ENCODE results near the gene TMEM106C.
"Not testable (repeated sequence)": the region's sequence is repeated elsewhere in the genome, so short reads cannot be mapped to it uniquely, and the experiment has no call there.

Gene TMEM106C

GRCh38 chr12:47949441-47950341 is 13.7 kb upstream of the TMEM106C start:
- peak; percentile 37 for DNase-seq

DNA sequence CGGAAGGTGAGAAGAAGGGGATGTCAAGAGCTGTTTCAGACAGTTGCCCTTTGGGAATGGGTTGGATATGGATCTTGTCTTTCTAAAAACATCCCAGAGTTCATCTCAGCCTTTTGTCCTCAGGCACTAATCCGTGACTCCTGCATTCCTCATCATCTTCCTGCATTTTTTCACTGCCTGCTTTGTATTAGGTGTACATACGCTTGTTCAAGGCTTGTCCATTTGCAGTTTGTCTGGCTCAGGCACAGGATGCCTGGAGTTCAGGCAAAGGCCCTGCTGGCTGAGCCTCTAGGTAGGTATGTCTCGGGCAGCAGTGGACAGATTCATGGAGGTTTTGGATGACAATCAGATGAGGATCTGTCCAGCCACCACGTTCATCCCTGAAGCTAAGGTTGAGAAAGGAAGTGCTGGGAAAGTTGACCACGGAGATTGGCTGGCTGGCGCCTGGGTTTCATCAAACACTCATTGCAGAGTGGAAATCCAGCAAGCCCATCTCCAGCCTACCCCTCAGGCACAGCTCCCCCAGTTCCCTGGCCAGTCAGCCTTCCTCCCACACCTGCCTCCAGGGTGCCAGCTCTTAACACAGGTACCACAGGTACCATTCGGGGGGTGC is 12.4 kb upstream of the TMEM106C start:
- no peak for DNase-seq

DNA sequence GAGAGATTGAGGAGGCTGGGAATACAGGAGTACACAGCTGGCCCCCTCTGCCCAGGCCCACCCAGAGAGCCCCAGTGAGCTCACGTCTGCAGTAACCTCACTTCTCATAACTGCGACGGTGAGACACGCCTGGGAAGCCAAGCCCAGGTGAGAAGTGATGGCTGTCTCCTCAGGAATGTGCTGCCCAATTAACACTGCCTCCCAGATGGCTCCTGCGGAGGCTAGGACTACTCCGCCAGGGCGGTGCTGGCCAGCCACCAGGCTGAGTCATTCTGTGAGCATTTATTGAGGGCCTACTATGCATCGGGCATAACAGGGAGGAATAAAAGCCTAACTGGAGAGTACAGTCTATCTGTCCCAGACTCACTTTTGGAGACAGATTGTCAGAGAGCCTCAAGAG is 9.3 kb upstream of the TMEM106C start:
- no peak for DNase-seq

GRCh38 chr12:47954467-47955045 is 8.8 kb upstream of the TMEM106C start:
- no peak for DNase-seq

DNA sequence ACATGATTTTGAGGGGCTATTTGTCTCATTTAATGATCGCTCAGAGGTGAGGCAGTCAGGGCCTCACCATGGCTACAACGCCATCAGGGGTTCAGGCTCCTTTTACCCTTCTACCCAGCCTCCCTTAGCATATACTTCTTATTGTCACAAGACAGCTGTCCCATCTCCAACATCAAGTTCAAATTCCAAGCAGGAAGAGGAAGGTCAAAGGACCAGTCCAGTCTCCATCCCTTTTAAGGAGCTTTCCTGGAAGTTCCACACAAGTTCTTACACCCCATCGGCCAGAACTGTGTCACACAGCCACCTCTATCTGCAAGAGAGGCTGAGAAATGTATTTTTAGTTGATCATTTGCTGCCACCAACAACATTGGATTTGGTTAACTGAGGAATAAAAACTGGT is 8.3 kb upstream of the TMEM106C start:
- no peak for DNase-seq

- not testable (repeated sequence) for DNase-seq
Measured at GRCh38 chr12:47957671-47958070, 5.7 kb upstream of the TMEM106C start.

- DNase-seq: no peak
Measured at GRCh38 chr12:47962198-47962597, 1.2 kb upstream of the TMEM106C start.

- peak; percentile 5 for DNase-seq
Measured at GRCh38 chr12:47964106-47964728, 821 bp downstream of the TMEM106C start.

DNA sequence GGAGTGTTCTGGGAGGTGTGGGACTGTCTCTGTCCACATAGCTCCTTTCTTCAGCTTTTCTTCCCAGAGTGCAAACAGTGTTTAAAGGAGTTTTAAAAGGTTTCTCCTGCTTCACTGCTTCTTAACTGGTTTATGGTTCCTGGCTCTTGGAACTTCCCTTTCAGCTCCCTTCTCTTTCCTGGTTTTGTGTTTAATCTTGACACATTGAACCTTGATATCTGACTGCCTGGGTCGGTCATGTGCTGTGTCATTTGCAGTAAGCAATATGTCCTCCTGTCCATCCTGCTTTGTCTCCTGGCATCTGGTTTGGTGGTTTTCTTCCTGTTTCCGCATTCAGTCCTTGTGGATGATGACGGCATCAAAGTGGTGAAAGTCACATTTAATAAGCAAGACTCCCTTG is 2.2 kb downstream of the TMEM106C start:
- no peak for DNase-seq

DNA sequence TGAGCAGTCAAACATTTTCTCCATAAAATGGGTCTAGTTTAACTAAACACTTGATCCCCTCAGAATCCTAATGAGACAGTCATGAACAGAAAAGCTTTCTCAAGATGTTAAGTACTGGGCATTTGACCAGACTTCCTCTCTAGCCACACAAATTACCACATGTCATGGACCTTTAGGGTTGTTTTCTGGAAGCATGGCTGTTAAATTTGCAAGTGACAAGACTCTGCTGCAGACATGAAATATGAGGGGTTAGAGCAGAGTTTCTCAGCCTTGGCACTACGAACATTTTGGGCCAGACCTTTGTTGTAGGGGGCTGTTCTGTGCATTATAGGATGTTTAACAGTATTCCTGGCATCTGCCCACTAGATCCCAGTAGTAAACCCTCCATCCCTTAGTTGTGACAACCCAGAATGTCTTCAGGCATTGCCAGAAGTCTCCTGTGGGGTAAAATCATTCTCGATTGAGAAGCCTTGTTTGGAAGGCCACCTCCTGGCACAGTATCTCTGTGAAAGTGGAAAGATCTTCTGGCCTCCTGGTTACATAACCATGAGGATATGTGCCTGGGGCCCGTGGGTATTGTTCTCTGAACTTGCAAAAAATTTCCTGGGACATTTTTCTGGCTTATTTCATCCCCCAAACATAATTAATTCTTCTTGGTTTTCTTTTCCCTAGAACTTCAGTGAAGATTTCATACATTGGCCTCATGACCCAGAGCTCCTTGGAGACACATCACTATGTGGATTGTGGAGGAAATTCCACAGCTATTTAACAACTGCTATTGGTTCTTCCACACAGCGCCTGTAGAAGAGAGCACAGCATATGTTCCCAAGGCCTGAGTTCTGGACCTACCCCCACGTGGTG is 4.3 kb downstream of the TMEM106C start:
- DNase-seq: no peak

GRCh38 chr12:47969845-47970244 is 6.4 kb downstream of the TMEM106C start:
- no peak for DNase-seq

GRCh38 chr12:47970843-47971242 is 7.4 kb downstream of the TMEM106C start:
- DNase-seq: no peak

DNA sequence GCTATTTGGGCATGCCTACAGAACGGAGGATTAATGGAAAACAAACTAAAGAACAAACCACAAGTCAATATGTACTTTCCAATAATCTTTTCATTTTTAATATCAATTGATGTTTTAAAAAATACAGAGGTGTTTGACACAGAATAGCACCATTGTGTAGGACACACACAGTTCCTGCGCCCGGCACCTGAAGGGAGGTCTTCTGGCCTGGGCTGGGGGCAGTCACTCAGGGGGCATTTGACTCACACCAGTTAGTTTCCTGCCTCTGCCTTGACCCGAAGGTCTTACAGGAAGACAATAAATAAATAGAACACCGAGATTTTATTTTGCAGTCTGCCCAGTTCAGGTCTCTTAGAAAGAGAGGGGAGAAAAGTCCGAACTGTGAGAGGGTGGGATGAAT is 9.5 kb downstream of the TMEM106C start:
- no peak for DNase-seq

DNA sequence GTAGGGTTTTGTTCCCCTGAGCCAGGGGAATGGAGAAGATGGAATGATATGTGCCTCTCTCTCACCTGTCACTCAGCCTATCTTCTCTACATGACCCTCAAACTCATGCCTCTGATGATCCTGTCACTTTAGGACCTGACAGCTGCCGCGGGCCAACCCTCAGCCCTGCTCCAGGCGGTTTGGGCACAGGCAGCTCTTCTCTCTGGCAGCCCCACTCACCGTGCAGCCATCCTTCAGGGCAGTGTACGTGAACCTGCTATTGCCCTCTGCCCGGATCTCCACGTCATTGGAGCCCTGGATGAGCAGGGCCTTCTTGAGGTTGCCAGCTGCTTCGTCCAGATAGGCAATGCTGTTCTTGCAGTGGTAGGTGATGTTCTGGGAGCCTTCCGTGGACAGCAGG is 10.5 kb downstream of the TMEM106C start:
- no peak for DNase-seq

DNA sequence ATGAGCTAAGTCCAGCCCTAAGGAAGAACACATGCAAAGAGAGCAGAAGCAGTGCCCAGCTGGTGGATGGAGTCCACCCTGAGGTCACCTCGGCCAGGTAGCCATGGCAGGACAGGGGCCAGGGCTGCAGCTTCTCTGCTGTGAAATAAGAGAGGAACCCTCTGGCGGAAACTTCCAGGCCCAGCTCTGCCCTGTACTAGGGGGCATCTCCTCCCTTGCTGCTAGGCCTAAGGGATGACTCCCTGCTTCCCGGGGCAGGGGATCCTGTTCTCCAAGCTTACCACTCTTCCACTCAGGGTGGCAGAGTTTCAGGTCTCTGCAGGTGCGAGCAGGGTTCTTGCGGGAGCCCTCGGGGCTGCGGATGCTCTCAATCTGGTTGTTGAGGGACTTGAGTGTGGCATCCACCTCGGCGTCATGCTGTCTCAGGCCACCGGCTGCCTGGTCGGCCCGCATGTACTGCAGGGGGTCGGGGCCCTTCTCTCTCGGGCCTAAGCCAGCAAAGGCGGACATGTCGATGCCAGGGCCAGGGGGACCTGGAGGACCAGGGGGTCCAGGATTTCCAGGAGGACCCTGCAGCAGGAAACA is 11.7 kb downstream of the TMEM106C start:
- DNase-seq: no peak

DNA sequence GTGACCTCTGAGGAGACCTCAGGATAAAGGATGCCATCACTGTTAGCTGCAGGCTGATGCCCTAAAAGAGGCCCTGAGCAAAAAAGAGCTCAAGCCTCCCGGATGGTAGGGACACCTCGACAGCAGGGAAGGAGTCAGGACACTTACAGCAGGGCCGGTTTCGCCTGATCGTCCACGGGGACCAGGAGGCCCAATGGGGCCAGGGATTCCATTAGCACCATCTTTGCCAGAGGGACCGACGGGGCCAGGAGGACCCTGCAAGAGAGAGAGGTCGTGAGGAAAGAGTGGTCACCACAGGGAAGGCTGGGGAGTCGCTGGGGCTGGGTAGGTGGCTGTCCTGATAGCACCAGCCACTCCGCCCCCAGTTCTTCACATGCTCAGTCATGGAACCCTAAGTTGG is 12.4 kb downstream of the TMEM106C start:
- no peak for DNase-seq

DNA sequence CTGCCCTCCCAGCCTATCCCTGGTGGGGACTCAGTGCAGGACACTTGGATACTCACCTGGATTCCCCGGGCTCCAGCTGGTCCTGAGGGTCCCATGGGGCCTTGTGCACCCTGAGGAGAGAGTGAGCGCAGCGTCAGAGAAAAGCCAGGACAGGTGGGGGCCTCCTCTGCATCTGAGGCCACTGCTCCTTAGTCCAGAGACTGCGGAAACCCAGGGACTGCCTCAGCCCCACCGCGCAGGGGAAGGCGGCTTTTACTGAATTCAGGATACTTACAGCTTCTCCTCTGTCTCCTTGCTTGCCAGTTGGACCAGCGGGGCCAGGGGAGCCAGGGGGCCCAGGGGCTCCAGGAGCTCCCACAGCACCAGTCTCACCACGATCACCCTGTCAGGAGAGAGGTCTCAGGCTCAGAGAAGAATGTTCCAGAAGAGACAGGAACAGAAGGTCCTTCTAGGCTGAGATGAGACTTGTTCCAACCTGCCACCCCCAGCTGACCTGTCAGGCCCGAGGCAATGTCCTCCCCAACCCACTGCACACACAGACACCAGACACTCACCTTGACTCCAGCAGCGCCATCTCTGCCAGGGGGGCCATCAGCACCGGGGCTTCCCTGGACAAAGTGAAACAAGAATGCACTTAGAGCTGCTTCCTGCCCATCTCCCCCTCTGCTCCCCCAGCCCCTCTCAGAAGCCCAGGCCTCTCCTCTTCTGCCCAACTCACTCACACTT is 13.8 kb downstream of the TMEM106C start:
- no peak for DNase-seq

DNA sequence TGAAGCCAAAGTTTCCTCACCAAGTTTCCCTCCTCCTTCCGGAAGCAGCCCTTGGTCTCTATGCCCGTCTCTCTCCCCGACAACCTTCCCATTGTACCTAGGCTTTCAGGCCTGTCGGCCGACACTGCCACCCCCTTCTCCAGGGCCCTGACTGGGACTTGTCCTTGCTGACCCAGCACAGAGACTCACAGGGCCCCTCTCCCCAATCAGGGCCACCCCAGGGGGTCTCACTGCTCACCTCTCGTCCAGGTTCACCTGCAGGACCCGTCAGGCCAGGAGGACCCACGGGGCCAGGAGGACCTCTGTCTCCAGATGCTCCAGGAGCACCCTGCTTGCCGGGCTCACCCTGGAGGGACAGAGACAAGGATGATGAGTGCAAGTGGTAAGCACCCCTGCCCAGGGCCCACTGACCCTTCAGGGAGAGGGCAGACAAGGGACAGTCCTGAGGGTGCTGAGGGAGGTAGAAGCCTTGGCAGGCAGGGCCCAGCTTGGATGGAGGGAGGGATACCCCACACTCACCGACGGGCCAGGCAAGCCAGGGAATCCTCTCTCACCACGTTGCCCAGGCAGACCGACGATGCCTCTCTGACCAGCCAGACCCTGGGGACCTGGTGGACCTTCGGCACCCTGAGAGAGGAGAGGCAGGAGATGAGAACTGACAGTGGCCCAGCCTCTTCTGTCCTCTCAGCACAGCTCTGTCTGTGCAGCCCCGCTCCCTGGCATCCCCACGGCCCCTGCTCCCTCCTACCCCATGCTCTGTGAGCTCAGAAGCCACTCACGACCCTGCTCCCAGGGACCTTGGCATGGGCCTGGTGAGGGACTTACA is 14.6 kb downstream of the TMEM106C start:
- no peak for DNase-seq

DNA sequence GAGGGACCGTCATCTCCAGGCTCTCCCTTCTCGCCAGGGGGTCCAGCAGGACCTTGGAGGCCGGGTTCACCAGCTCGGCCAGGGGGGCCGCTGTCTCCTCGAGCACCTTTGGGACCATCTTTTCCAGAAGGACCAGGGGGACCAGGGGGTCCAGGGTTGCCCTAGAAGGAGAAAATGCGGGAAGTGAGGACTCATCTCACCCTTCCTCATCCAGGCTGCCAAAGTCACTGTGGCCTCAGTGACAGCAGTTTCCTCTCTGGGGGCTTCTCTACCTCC is 15.1 kb downstream of the TMEM106C start:
- DNase-seq: no peak

DNA sequence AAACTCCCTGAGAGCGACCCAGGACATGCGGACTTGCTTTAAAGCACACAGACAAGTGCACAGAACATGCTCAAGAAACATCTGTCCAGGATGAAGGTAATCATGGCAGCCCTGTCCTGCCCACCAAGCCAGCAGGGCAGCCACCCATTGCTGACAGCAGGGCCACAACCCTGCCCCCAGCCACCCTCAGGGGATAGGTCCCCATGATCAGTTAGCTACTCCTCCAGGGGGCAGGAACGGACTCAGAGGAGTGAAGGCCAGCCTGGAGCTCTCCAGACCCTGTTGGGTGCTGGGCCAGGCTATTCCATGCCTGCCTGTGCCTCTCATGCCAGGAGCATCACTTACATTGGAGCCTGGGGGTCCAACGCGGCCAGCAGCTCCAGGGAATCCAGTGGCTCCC is 15.8 kb downstream of the TMEM106C start:
- DNase-seq: no peak

DNA sequence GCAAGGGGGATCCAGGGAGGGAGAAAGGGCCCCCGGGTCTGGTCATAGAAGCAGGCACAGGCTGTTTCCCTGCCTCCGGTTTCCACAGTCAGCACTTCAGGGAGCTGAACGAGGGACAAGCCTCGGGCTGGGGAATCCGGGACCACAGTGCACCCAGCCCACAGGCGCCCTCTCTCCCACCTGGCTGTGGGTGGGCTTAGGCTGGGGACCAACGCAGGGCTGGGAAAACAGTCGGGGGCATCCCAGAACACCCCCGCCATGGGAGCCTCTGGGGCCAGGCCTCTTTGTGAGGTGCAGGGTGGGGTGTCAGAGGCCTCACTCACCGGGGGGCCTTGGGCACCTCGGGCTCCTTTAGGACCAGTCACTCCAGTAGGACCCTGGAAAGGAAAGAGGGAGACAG is 16.3 kb downstream of the TMEM106C start:
- DNase-seq: no peak

All from NCI-H1105 (cell line).